Frontal cortex (tissue), 4 donors: Measurements from ENCODE around the gene CEPT1. TPM values are rescaled to one million over a fixed set of nuclear protein-coding genes. Genes with fewer than 3 reads are reported as not detected.

ENCODE experiments used
- DNase-seq, 2 donors: peaks; one replicate each; pipeline ENCODE4 v3.0.0; 2012; ENCODE audit warnings: low spot score in 2 of 2
- FAIRE-seq: peaks from 2 replicates; lab custom pipeline; 2012; peaks lifted over from hg19 to GRCh38; lab: Jason Lieb, UNC
- total RNA-seq: library from RNA; depleted of rRNA; stranded (reverse); fragments of >200 nt; gene quantifications from one replicate; pipeline ENCODE4 v1.2.3, GENCODE V29; 2014
- donor health status: control.
- donor health status: control.
- donor health status: control.

Gene CEPT1
- total RNA-seq, 1 donor from 2014 or later = 47.7 TPM

DNA sequence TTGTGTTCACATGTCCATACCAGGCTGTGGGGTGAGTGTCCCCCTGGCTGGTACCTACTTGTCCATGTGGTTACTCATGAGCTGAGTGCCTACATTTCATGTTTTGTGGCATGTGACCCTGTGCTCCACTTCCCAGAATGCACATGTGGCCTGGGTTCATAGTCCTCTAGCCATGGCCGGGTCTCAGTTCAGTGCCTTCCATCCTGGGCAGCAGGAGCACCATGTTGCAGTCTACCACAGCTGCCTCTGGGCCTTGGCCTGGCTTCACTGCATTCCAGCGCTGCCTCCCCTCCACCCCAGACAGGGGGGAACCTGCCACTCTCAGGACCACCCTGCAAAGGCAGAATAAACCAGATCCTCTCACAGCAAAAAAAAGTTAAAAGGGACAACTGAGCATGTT is 5.5 kb downstream of the CEPT1 start:
- FAIRE-seq = no peak
- no peak for DNase-seq

DNA sequence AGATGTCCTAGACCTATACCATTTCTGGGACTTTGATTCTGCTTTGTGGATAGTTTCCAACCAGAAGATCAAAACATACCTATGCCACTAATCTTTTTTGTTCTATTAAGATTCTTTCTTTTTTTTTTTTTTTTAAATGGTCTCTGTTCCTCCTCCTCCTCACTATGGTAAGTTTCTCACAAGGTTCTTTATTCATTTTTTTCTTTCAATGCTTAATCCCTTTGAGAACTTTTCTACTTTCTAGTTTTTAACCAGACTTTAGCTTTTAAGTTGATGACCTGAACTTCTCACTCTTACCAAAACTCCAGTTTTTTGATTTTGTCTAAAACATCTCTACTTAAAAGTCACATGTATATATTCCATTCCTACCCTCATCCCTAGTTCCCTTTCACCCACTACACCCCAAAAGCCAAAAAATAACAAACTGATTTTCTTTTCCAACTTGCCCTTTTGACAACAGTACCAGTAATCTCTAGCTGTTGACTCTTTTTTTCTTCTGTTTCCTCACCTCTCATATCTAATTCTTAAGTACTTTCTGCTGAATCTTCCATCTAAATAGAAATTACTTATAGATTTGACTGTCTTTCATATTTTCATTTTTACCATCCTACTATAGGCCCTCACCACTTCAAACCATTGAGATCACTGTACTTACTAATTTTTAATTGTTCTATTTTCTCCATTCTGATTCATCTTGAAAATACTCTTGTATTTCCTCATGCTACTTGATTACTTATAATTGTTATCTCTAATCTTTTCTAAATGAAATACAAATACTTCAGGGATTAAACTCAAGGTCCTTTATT is 6.1 kb downstream of the CEPT1 start:
- FAIRE-seq (no peak), DNase-seq (no peak)

DNA sequence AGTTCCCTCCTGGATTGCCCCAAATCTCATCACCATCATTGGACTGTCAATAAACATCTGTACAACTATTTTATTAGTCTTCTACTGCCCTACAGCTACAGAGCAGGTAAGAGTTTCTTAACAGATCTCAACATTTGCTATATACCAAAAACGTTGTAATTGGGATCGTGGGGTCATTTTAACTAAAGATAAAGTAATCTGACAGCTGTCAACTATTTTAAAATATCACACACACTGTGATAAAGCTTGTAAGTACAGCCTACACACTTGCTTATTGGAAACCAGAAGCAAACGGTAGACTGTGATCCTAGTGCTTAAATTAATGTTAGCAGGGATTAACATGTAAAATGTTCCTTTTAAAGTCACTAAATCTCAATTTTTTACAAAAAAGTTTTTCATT is 7.9 kb downstream of the CEPT1 start:
- no peak for FAIRE-seq
- DNase-seq = no peak

DNA sequence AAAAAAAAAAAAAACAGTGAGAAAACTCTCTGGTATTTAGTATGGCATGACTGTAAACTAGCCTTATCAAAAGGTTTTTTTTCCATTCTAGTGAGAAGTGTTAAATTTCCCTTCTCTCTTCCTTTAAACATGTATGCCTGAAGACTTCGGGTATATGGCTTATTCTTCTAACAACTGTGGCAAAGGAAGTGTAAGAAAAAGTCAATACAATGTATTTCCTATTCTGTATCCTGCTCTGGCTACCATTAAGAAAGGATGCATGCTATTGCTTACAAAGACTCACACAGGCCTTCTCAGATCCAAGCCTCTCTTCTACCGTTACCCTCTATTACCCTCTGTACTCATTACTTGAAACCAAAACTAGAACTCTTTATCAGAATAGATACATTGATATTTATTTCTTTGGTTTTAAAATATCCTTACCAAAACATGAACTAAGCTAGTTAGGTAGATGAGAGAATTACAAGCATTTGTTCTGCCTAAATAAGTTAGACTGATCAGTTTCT is 8.4 kb downstream of the CEPT1 start:
- no peak for FAIRE-seq
- no peak for DNase-seq

DNA sequence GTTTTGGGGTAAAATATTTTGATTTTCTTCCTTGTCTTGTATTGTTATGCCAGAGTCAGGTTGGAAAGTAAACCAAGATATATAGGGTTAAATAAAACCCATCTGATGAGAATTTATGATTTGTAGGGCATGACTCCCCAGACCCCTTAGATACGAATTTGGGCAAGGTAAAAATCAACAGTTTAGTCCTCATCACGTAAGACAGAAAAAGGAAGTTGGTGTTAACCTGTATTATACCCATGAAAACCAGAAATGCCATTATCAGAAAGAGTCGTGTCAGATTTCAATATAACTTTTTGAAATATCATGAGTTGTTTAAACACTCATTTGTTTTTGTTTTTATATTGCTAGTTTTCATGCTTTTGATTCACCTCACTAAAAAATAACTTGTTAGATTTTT is 11.8 kb downstream of the CEPT1 start:
- no peak for DNase-seq
- no peak for FAIRE-seq

DNA sequence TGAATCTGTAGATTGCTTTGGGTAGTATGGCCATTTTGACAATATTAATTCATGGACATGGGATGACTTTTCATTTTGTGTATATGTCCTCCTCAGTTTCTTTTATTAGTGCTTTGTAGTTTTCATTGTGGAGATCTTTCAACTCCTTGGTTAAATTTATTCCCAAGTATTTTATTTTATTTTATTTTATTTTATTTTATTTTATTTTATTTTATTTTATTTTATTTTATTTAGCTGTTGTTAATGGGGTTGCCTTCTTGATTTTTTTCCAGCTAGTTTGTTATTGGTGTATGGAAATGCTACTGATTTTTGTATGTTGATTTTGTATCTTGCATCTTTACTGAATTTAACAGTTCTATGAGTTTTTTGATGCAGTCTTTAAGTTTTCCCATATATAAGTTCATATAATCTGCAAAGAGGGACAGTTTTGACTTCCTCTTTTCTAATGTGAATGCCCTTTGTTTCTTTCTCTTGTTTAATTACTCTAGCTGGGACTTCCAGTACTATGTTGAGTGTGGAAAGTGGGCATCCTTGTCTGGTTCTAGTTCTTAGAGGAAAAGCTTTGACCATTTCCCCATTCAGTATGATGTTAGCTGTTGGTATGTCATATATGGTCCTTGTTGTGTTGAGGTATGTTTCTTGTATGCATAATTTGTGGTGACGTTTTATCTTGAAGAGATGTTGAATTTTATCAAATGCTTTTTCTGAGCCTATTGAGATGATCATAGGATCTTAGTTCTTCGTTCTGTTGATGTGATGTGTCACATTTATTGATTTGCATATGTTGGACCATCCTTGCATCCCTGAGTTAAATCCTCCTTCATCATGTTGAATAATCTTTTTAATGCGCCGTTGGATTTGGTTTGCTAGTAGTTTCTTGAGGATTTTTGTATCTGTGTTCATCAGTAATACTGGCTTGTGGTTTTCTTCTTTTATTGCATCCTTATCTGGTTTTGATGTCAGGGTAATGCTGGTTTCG is 14.3 kb downstream of the CEPT1 start:
- DNase-seq = no peak
- no peak for FAIRE-seq

DNA sequence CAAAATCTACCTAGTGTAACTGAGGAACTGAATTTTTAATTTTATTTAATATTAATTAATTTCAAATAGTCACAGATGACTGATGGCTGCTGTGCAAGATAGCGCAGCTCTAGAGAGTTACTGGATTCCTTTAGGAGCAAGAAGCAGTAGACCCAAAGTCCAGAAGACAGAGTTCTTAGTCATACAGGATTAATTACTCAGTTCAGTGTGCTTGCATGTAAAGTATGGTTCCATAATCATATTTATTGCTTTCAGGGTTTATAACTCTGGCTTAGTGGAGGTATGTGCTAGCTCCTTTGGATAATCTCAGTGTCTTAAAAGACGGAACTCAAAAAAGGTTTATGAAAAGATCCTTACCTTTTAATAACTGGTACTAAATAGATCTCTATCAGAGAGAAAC is 17.4 kb downstream of the CEPT1 start:
- no peak for FAIRE-seq
- DNase-seq = no peak

DNA sequence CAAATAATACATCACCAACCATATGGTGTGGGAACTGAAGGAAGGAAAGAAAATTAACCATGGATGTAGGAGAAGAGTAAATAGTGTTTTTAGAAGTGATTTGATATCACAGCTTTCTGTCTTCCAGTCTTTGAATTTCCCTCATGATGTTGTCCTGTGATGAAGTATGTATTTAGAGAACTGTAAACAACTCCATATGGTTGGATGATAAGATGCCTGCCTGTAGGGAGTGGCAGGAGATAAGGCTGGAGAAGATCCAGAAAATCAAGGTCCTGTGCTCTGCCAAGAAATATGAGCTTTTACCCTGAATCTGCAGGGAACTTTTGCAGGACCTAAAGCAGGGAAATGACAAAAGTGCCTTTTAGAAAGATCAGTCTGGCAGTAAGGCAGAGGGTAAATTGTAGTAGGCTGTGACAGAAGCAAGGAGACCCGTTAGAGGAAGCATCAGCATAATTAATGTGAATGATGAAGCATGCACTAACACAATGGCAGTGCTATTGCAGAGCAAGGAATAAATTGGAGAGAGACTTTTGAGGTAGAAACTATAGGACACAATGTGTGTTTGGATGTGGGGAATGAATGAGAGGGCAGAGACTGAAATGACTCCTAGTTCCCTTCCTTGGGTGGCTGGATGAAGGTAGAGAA is 21.9 kb downstream of the CEPT1 start:
- no peak for DNase-seq

DNA sequence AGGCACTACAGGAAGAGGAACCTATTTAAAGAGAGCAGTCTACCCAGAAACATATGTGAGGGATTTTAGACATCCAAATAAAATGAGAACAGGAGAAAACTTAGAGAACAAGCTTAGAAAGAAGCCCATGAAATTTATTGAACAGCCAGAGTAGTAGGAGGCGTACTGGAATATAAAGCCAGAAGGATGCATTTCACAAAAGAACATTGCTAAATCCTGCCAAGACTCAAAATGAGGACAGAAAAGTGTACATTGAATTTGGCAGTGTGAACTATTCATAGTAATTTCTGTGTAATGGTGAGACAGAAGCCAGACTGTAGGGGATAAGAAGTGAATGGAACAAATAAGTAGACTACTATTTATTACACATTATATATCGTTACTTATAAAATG is 22.5 kb downstream of the CEPT1 start:
- no peak for DNase-seq
- FAIRE-seq = no peak

More for the DNA sequence above, 21.9 kb downstream of the CEPT1 start:
- no peak for FAIRE-seq

DNA sequence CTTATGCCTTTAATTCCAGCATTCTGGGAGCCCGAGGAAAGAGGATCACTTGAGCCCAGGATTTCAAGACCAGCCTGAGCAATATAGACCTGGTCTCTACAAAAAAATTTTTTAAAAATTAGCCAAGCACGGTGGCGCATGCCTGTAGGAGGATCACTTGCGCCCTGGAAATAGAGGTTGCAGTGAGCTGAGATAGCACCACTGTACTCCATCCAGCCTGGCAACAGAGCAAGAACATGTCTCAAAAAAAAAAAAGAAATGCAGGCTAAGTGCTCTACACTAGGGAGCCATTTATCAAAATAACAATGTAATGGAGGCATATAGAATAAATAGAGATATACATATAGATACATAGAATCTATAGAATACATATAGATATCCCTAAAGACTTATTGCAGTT is 23.3 kb downstream of the CEPT1 start:
- no peak for DNase-seq
- no peak for FAIRE-seq

DNA sequence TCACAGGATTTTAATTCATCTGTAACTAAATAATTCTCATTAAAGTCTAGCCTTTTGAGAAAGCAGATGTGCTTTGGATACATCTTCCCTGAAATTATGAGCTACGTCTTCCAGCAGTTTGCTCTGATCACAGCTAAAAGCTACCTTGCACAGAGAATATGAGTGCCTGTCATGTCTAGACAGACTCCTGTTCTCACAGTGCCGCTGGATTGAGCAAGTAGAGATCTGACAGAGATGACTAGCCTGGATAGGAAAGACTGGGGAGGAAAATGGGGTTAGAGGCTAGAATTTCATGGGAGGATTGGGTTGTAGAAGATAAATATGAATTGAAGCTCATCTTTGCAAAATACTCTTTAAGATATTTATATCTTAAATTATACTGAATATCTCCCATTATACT is 24.1 kb downstream of the CEPT1 start:
- no peak for FAIRE-seq
- no peak for DNase-seq

DNA sequence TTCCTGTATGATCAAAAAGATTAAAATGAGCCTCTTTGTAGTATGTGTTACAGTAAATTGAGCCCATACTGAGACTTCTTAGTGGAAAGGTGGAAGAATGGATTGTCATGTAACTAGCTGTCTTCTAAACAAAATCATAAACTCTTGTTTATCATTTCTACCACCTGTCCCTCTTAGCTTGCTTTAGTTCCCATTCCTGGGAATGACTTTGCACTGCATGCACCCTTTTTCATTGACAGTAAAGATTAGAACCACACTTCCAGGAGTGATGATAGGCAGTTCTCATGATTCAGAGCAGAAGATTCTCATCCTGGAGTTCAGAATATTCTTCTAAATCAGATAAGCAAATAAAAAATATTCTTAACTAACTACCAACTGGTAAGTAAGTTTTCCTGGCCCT is 32.4 kb downstream of the CEPT1 start:
- DNase-seq (no peak), FAIRE-seq (no peak)

DNA sequence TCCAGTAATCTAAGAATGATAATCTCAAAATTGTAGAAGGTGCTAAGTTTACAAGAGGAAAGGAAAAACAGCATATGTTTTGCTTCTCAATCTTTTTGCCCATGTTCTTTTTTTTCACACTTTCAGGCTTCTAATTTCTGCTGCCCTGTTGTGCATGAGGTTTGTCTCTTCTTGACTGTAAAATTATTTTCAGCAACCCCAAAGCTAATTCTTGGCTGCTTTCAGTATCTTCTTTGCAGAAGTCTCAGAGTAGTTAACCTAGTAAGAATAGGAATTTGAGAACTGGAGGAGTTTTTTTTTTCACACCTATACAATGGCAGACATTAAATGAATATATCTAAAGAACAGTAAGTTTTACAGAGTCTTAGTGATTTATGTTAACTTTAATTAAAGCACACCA is 34.0 kb downstream of the CEPT1 start:
- FAIRE-seq = no peak

DNA sequence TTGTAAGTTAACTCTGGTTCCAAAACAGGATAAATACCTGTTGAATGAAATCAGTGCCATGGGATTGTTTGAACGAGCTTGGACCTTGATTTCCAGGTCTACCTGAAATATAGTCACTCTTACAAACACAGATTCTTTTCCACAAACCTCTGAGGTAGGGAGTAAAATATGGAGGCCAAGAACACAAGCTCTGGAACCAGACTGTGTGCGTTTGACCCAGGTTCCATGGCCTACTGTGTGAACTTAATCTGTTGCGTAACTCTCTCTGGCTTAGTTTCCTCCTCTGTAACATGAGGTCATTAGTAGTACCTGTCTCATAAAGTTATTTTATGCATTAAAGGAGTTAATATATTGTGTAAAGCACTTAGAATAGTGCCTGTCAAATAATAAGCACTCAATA is 35.3 kb downstream of the CEPT1 start:
- FAIRE-seq = no peak
- DNase-seq = no peak

More for the DNA sequence above, 34.0 kb downstream of the CEPT1 start:
- no peak for DNase-seq

DNA sequence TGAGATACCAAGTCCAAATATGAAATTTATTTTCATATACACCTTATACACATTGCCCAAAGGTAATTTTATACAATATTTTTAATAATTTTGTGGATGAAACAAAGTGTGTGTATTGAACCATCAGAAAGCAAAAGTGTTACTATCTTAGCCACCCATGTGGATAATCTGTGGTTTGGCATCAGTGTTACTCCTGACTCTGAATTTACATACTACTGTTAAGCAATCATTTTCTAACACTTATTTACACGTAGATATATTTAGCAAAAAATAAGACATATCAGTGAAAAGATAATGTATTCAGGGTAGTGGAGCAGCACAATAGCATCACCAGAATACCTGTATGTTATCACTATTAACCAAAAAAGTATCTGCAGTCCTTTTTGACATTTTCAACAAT is 36.7 kb downstream of the CEPT1 start:
- FAIRE-seq (no peak), DNase-seq (no peak)

DNA sequence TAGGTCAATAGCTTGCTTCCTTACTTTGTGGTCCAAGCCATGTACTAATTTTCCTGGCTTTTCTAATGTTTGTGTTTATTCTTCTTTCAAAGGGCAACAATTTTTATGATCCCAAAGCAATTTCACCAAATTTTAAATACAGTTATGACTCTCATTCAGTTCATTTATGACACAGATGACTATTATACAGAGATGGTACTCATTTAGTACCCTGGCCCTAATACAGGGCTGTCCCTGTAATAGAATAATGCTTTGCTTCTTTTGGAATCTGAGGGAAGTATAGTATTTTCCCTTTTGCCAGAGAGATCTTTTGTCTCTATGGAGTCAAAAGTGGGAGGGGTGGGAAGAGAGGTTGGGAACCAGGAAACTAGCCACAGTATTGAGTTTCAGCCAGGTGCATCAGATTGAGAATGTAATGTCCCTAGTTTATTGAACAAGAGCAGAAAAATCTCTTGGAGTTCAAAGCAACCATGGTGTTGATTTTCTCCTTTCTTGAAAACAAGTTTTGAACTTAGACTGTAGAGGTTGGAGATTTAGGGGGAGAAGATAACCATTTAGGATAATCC is 40.0 kb downstream of the CEPT1 start:
- FAIRE-seq = no peak
- no peak for DNase-seq

DNA sequence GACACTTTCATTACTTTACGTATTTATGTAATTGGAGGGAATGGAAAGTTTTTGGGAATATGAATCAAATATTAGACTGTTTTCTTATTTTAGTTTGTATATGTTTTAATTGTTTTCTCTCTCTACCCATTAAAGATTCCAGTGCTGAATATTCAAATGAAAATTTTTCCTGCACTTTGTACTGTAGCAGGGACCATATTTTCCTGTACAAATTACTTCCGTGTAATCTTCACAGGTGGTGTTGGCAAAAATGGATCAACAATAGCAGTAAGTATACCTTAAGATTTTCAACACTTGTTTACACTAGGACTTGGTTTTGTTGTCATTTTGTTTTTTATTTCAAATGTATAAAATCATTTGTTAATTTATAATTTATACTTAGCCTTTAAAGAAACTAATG is 42.0 kb downstream of the CEPT1 start:
- no peak for DNase-seq
- FAIRE-seq = peak; percentile 44

DNA sequence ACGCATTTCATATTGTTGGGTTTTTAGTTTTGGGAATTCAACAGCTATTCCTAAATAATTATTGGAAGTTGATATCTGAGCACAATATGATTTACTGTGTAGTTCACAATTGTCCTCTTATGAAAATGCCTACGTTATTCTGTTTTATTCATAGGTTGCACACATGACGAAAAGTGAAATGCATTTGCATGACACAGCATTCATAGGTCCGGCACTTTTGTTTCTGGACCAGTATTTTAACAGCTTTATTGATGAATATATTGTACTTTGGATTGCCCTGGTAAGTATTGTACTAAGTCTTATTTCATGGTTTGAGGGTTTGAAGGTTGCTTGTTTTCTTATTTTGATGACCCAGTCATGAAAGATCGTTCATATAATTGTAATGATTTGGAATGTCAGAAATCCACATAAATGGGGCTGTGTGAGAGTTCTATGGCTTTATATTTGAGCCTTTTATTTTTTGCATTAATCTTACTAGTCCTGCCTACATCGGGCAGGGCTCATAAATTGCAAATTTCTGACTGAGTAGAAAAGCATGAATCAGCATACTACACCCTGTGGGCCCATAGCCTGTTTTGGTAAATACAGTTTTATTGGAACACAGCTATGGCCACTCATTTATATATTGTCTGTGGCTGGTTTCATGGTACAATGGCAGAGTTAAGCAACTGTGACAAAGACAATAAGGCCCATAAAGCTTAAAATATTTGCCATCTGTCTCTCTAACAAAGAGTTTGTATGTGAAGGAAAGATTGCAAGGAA is 43.5 kb downstream of the CEPT1 start:
- DNase-seq = no peak
- FAIRE-seq = no peak

DNA sequence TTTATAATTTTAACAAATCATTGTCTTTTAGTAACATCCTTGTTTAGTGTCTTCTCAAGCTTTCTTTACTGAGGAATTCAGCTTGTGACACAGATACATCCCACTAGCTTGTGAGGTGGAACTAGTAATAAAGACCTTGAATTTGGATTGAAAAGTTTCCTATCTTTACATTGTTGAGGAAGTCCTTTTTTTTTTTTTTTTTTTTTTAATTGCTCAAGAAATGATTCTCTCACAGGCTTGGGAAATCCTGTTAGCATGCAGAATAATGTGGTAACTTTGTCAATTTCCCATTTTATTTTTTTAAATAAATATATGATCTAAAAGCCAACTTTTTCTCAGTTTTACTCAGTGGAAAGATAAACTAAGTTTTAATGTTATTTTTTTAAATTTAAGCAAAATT is 44.6 kb downstream of the CEPT1 start:
- FAIRE-seq (peak; percentile 44), DNase-seq (no peak)
